Mucosa of rectum (tissue), 2 donors: ENCODE data around the gene FNIP2.
"Not testable (repeated sequence)": the region's sequence is repeated elsewhere in the genome, so short reads cannot be mapped to it uniquely, and the experiment has no call there.

Source experiments
- H3K27ac ChIP-seq, 2 donors: one replicate each; pipeline ENCODE4 v1.7.0; 2013; ENCODE audit warnings: inconsistent platforms in 2 of 2, low read depth in 2 of 2, low read length in 2 of 2
- H3K27me3 ChIP-seq, 2 donors: one replicate each; pipeline ENCODE4 v1.7.0; 2013; ENCODE audit warnings: low read length in 2 of 2; ENCODE audit not compliant: control insufficient read depth in 2 of 2, insufficient read depth in 2 of 2
- H3K36me3 ChIP-seq, 2 donors: one replicate each; pipeline ENCODE4 v1.7.0; 2013; ENCODE audit warnings: low read length in 2 of 2; ENCODE audit not compliant: control insufficient read depth in 2 of 2, insufficient read depth in 2 of 2
- H3K4me1 ChIP-seq, 2 donors: one replicate each; pipeline ENCODE4 v1.7.0; 2013; ENCODE audit warnings: low read length in 2 of 2, mild to moderate bottlenecking in 1 of 2; ENCODE audit not compliant: control insufficient read depth in 2 of 2, insufficient read depth in 2 of 2
- H3K4me3 ChIP-seq, 2 donors: one replicate each; pipeline ENCODE4 v1.7.0; 2013; ENCODE audit warnings: low read length in 2 of 2
- H3K9ac ChIP-seq, 2 donors: one replicate each; pipeline ENCODE4 v1.7.0; 2013; ENCODE audit warnings: low read length in 2 of 2, low read depth in 1 of 2, mild to moderate bottlenecking in 1 of 2
- H3K9me3 ChIP-seq, 2 donors: one replicate each; pipeline ENCODE4 v1.7.0; 2013; ENCODE audit warnings: low read length in 2 of 2; ENCODE audit not compliant: control insufficient read depth in 2 of 2
- donor health status: healthy.
- donor health status: Normal muscosa, but diverticular disease.

FNIP2 gene

GRCh38 chr4:158913766-158914165 is 144.9 kb downstream of the FNIP2 start:
- Histone ChIP-seq H3K27ac (no peak overlapping the region), H3K36me3 (no peaks in the 10 kb centered on the region), H3K4me1 (no peaks in the 10 kb centered on the region), H3K27me3 (no peaks in the 10 kb centered on the region), H3K9me3 (no peaks in the 10 kb centered on the region), H3K4me3 (no peak overlapping the region), H3K9ac (no peak overlapping the region)

GRCh38 chr4:158914218-158914617 is 145.4 kb downstream of the FNIP2 start:
- Histone ChIP-seq H3K27me3 (no peaks in the 10 kb centered on the region), H3K36me3 (no peaks in the 10 kb centered on the region), H3K27ac (no peak overlapping the region), H3K9me3 (no peaks in the 10 kb centered on the region), H3K4me3 (no peak overlapping the region), H3K9ac (no peak overlapping the region), H3K4me1 (no peaks in the 10 kb centered on the region)

GRCh38 chr4:158915683-158916241 is 146.9 kb downstream of the FNIP2 start:
- Histone ChIP-seq H3K4me3 (no peak overlapping the region), H3K9ac (no peak overlapping the region)

GRCh38 chr4:158920452-158920996 is 151.7 kb downstream of the FNIP2 start:
- not testable (repeated sequence) for H3K27ac ChIP-seq, H3K27me3 ChIP-seq, H3K4me1 ChIP-seq, H3K9me3 ChIP-seq, H3K36me3 ChIP-seq, H3K9ac ChIP-seq, H3K4me3 ChIP-seq

More at GRCh38 chr4:158915683-158916241, 146.9 kb downstream of the FNIP2 start:
- Histone ChIP-seq H3K4me1 (no peaks in the 10 kb centered on the region), H3K27ac (no peak overlapping the region), H3K27me3 (no peaks in the 10 kb centered on the region), H3K9me3 (no peaks in the 10 kb centered on the region), H3K36me3 (no peaks in the 10 kb centered on the region)

- not testable (repeated sequence) for H3K4me1 ChIP-seq, H3K36me3 ChIP-seq, H3K27me3 ChIP-seq, H3K4me3 ChIP-seq, H3K9me3 ChIP-seq, H3K9ac ChIP-seq, H3K27ac ChIP-seq
These were observed 158.9 kb downstream of the FNIP2 start for GRCh38 chr4:158927774-158928173.

- no peaks in the 10 kb centered on the region for H3K9me3 ChIP-seq
- H3K4me1 ChIP-seq, result no peaks in the 10 kb centered on the region
- no peak overlapping the region for H3K27ac ChIP-seq
- H3K4me3 ChIP-seq, result no peak overlapping the region
- H3K27me3 ChIP-seq, result no peaks in the 10 kb centered on the region
- no peaks in the 10 kb centered on the region for H3K36me3 ChIP-seq
- no peak overlapping the region for H3K9ac ChIP-seq
These were observed 161.3 kb downstream of the FNIP2 start for GRCh38 chr4:158929939-158930638.

GRCh38 chr4:158930639-158930972 is 161.8 kb downstream of the FNIP2 start:
- Histone ChIP-seq H3K27me3 (no peaks in the 10 kb centered on the region), H3K36me3 (no peaks in the 10 kb centered on the region), H3K4me3 (no peak overlapping the region), H3K9me3 (no peaks in the 10 kb centered on the region), H3K9ac (no peak overlapping the region), H3K27ac (no peak overlapping the region), H3K4me1 (no peaks in the 10 kb centered on the region)

- no peak overlapping the region for H3K4me3 ChIP-seq
- H3K27me3 ChIP-seq, result no peaks in the 10 kb centered on the region
- H3K36me3 ChIP-seq, result no peaks in the 10 kb centered on the region
- no peak overlapping the region for H3K9ac ChIP-seq
- H3K27ac ChIP-seq, result no peak overlapping the region
- no peaks in the 10 kb centered on the region for H3K9me3 ChIP-seq
- H3K4me1 ChIP-seq, result no peaks in the 10 kb centered on the region
These were observed 164.4 kb downstream of the FNIP2 start for GRCh38 chr4:158933236-158933635.

GRCh38 chr4:158934996-158935669 is 166.3 kb downstream of the FNIP2 start:
- H3K27me3 ChIP-seq, result no peaks in the 10 kb centered on the region

GRCh38 chr4:158936238-158936637 is 167.4 kb downstream of the FNIP2 start:
- Histone ChIP-seq H3K36me3 (no peaks in the 10 kb centered on the region), H3K27ac (no peak overlapping the region), H3K27me3 (no peaks in the 10 kb centered on the region), H3K9ac (no peak overlapping the region), H3K4me3 (no peak overlapping the region), H3K4me1 (no peaks in the 10 kb centered on the region), H3K9me3 (no peaks in the 10 kb centered on the region)

More at GRCh38 chr4:158934996-158935669, 166.3 kb downstream of the FNIP2 start:
- no peaks in the 10 kb centered on the region for H3K9me3 ChIP-seq
- no peaks in the 10 kb centered on the region for H3K36me3 ChIP-seq
- no peak overlapping the region for H3K4me3 ChIP-seq
- no peak overlapping the region for H3K27ac ChIP-seq
- no peaks in the 10 kb centered on the region for H3K4me1 ChIP-seq
- no peak overlapping the region for H3K9ac ChIP-seq
